IMR-90 (cell line): ENCODE data around the gene ANKRD13D.

Experiments
- RAD21 ChIP-seq: IDR thresholded peaks from 2 replicates; pipeline ENCODE4 v1.6.1; 2012; ENCODE audit warnings: low read length, improper control_type of control experiment
- TF ChIP-seq, protein P1 (sequence below): conservative IDR thresholded peaks from 2 replicates; pipeline ENCODE4 v1.5.1; 2012; ENCODE audit warnings: mild to moderate bottlenecking, low read depth, low read length, improper control_type of control experiment

GRCh38 chr11:67245046-67245445 is 44.1 kb upstream of the ANKRD13D start:
- TF ChIP-seq RAD21: no peak
- TF ChIP-seq, protein P1, sequence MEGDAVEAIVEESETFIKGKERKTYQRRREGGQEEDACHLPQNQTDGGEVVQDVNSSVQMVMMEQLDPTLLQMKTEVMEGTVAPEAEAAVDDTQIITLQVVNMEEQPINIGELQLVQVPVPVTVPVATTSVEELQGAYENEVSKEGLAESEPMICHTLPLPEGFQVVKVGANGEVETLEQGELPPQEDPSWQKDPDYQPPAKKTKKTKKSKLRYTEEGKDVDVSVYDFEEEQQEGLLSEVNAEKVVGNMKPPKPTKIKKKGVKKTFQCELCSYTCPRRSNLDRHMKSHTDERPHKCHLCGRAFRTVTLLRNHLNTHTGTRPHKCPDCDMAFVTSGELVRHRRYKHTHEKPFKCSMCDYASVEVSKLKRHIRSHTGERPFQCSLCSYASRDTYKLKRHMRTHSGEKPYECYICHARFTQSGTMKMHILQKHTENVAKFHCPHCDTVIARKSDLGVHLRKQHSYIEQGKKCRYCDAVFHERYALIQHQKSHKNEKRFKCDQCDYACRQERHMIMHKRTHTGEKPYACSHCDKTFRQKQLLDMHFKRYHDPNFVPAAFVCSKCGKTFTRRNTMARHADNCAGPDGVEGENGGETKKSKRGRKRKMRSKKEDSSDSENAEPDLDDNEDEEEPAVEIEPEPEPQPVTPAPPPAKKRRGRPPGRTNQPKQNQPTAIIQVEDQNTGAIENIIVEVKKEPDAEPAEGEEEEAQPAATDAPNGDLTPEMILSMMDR: no peak
